Activated CD4-positive, alpha-beta T cell treated with anti-CD3 and anti-CD28 coated beads, Interleukin-2, amount 50 U/mL, for 48 hours (primary cell): ENCODE data around the gene FIGNL1.
A peak's percentile ranks its signal among the peaks of the same experiment; 100 is the strongest.
"Not testable (repeated sequence)": the region's sequence is repeated elsewhere in the genome, so short reads cannot be mapped to it uniquely, and the experiment has no call there.

Experiments used
- DNase-seq, 2 experiments: peaks; one replicate each; pipeline ENCODE4 v3.0.0-alpha.2; 2020

The FIGNL1 gene

GRCh38 chr7:50470250-50471163, 20.4 kb upstream of the FIGNL1 start:
- DNase-seq = no peak

- no peak for DNase-seq
These were observed 19.0 kb upstream of the FIGNL1 start for GRCh38 chr7:50469181-50469580.

- peak; percentile 87 to 90 for DNase-seq
These were observed 17.9 kb upstream of the FIGNL1 start for GRCh38 chr7:50467817-50468610.

- DNase-seq = no peak
These were observed 16.9 kb upstream of the FIGNL1 start for GRCh38 chr7:50466815-50467585.

- no peak for DNase-seq
These were observed 12.9 kb upstream of the FIGNL1 start for GRCh38 chr7:50463035-50463434.

GRCh38 chr7:50462361-50462760, 12.2 kb upstream of the FIGNL1 start:
- no peak for DNase-seq

- no peak for DNase-seq
These were observed 11.5 kb upstream of the FIGNL1 start for GRCh38 chr7:50461695-50462094.

- DNase-seq = not testable (repeated sequence)
These were observed 9.0 kb upstream of the FIGNL1 start for GRCh38 chr7:50459183-50459582.

- not testable (repeated sequence) for DNase-seq
These were observed 8.5 kb upstream of the FIGNL1 start for GRCh38 chr7:50458651-50459050.

- DNase-seq = no peak
These were observed 6.4 kb upstream of the FIGNL1 start for GRCh38 chr7:50456371-50457123.

GRCh38 chr7:50455658-50456057, 5.5 kb upstream of the FIGNL1 start:
- no peak for DNase-seq

GRCh38 chr7:50454968-50455367, 4.8 kb upstream of the FIGNL1 start:
- DNase-seq = no peak

GRCh38 chr7:50450590-50451032, 461 bp upstream of the FIGNL1 start:
- peak in 1 of 2 experiments; percentile 33 for DNase-seq

- DNase-seq = no peak
These were observed 659 bp downstream of the FIGNL1 start for GRCh38 chr7:50449501-50449880.

- no peak for DNase-seq
These were observed 1.3 kb downstream of the FIGNL1 start for GRCh38 chr7:50448823-50449222.

GRCh38 chr7:50446542-50446960, 3.6 kb downstream of the FIGNL1 start:
- peak; percentile 21 to 40 for DNase-seq

- DNase-seq = no peak
These were observed 13.9 kb downstream of the FIGNL1 start for GRCh38 chr7:50436133-50436806.

GRCh38 chr7:50431722-50432305, 18.3 kb downstream of the FIGNL1 start:
- DNase-seq = no peak

GRCh38 chr7:50431316-50431715, 18.8 kb downstream of the FIGNL1 start:
- no peak for DNase-seq

- no peak for DNase-seq
These were observed 21.2 kb downstream of the FIGNL1 start for GRCh38 chr7:50428911-50429310.

GRCh38 chr7:50427518-50427917, 22.6 kb downstream of the FIGNL1 start:
- DNase-seq = no peak
